Measurements from ENCODE around the gene HTATSF1. TPM values are rescaled to one million over a fixed set of nuclear protein-coding genes. Genes with fewer than 3 reads are reported as not detected.

HTATSF1 gene, protein sequence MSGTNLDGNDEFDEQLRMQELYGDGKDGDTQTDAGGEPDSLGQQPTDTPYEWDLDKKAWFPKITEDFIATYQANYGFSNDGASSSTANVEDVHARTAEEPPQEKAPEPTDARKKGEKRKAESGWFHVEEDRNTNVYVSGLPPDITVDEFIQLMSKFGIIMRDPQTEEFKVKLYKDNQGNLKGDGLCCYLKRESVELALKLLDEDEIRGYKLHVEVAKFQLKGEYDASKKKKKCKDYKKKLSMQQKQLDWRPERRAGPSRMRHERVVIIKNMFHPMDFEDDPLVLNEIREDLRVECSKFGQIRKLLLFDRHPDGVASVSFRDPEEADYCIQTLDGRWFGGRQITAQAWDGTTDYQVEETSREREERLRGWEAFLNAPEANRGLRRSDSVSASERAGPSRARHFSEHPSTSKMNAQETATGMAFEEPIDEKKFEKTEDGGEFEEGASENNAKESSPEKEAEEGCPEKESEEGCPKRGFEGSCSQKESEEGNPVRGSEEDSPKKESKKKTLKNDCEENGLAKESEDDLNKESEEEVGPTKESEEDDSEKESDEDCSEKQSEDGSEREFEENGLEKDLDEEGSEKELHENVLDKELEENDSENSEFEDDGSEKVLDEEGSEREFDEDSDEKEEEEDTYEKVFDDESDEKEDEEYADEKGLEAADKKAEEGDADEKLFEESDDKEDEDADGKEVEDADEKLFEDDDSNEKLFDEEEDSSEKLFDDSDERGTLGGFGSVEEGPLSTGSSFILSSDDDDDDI
- 24.8 and 28.4 TPM in 2 replicates for total RNA-seq

DNA sequence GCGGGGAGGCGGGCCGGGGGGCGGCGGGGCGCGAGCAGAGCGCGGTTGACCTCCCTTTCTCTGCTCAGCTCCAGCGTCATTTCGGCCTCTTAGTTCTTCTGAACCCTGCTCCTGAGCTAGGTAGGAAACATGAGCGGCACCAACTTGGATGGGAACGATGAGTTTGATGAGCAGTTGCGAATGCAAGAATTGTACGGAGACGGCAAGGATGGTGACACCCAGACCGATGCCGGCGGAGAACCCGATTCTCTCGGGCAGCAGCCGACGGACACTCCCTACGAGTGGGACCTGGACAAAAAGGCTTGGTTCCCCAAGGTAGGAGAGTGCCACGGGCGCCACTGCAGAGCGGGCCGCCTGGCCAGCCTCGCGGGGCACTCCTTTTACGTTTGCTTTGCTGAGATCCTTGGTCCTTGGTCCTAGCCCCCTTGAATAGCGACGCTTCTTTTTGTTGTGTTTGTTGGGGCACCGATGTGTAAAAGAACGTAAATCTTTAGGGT lies at the start of gene HTATSF1:
HTATSF1 (plus strand) TSS at position 37 of the 497 bp plus-strand sequence; CDS start at position 130, 93 bp downstream.

DNA sequence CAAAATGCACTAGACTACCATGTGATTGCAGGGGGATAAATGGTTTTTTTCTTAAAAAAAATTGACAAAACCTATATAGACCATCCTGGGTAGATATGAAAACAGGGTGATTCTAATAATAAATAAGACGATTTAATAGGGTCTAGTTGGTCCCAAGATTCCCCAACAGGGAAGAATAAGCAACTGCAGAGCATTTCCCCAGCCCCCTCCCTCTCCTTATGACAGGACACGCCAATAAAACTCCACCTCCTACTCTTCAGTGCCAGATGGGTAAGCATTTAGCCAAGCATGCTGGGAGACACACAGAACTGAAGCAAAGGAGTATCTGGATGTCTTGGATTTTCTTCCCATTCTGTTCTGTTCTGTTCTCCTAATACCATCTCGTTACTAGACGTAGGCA lies 9.7 kb upstream of the HTATSF1 start, which contains the start of gene BRS3:
BRS3 (plus strand) TSS at position 301 of the 400 bp plus-strand sequence. CDS start 168 bp downstream, outside the sequence.

DNA sequence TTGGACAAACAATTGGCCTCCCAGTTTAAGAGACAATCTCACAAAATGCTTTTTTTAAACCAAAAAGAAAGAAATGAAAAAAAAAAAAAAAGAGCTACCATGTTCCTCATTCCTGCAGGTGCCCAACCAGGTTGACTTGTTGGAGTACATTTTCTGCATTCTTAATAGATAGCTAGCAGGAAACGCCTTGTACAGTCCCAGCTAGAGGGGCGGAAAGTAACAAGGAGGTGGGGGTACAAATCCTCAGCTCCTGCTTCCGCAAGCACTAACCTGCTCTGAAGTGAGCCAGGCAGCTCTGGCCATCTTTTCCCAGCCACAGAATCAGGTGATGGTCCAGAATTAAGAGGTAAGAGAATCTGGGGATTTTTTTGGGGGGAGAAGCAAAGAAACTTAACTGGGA lies 34.6 kb downstream of the HTATSF1 start, which contains the start of gene VGLL1:
VGLL1 (plus strand) TSS at position 265 of the 400 bp plus-strand sequence. CDS start 3,806 bp downstream, outside the sequence.

Other genes starting within 250 kb of the HTATSF1 start
- 17.9 and 19.0 TPM in 2 replicates for gene MAP7D3, start 246.2 kb upstream of the HTATSF1 start, total RNA-seq
- not detected in 2 replicates for gene ADGRG4, start 196.6 kb upstream of the HTATSF1 start, total RNA-seq
- gene BRS3, start 9.6 kb upstream of the HTATSF1 start, total RNA-seq = not detected in 2 replicates
- not detected in 2 replicates for gene VGLL1, start 34.6 kb downstream of the HTATSF1 start, total RNA-seq
- gene CD40LG, start 150.6 kb downstream of the HTATSF1 start, total RNA-seq = not detected in 2 replicates

All from dermis lymphatic vessel endothelial cell (primary cell).